Measurements from ENCODE around the gene ENPP4.
"Not testable (repeated sequence)": the region's sequence is repeated elsewhere in the genome, so short reads cannot be mapped to it uniquely, and the experiment has no call there.

The ENPP4 gene

GRCh38 chr6:46134216-46134615, 4.4 kb downstream of the ENPP4 start:
- DNase-seq: no peak

DNA sequence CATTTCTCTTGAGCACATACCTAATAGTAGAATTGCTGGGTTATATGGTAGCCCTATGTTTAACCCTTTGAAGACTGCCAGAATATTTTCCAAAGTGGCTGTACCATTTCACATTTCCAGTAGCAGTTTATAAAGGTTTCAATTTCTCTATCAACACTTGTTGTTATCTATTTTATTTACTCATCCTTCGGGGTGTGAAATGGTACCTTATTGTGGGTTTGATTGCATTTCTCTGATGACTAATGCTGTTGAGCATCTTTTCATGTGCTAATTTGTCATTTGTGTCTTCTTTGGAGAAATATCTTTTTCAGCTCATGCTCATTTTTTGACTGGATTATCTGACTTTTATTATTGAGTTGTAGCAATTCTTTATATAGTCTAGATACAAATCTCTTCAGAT, 5.4 kb downstream of the ENPP4 start:
- DNase-seq: no peak

DNA sequence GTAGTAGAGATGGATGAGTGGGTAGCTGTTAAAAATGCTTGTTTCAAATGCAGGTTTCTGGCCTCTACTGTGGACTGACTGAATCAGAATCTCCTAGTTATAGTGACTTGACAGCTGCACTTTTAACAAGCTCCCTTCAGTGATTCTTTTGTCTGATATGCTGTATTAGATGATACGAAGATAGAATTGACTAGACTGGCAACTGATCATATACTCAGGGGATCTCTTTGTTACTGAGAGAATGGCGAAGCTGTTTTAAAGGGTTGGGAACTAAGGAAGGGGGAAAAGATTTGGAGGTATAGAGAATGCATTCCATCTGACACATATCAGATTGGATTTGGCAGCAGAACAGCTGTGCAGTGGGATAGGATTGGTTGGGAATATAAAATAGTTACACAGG, 7.0 kb downstream of the ENPP4 start:
- no peak for DNase-seq

DNA sequence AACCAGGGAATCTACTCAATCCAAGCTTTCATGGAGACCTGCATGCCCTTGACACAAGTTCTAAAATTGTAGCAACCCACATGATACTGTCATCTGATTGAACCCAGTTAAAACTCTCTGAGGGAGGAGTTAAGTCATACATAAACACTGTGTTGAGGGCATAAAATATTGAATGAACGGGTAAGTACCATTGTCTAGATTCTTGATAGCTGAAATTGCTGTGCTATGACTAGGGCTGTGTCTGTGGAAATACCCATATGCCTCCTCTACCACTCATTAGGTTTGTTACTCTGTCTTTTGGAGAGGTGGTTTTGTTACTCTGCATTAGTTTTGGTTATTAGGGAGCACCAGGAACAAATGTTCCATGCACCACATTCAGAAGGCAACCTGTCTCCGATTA, 7.6 kb downstream of the ENPP4 start:
- no peak for DNase-seq

DNA sequence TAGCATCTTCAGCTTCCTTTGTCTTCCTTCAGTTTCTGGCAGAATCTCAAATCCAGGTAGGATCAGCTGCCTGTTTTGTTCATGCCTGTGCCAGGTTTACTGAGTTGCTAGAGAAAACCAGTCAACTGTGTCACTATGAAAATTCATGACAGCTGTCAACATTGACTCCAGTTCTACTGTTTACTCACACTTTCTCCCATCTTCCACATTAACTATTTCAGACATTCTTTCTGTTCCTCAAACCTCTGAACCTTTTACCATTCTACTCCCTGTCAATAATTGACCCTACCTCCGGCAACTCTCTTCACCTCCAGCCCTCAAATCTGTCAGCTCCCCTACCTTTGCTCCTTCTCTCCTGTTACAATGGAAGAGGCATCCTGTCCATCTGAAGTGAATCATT, 8.5 kb downstream of the ENPP4 start:
- DNase-seq: no peak

DNA sequence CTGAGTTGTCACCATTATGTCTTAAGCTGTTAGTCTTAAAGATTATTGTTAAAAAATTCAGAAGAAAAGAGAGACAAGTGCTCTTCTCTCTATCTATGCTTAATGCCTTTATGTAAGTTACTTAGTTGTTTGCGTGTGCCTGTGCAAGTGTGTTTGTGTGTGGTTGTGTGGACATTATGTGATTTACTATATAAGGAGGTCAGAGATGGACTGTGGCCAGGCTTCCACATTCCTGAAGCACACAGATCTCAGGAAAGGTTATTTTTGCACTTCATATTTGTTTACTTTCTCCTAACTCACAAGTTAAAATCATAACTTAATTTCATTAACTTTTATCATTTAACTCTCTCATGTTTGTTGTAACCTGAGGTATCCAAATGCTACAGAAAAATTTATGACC, 14.5 kb downstream of the ENPP4 start:
- DNase-seq: no peak

DNA sequence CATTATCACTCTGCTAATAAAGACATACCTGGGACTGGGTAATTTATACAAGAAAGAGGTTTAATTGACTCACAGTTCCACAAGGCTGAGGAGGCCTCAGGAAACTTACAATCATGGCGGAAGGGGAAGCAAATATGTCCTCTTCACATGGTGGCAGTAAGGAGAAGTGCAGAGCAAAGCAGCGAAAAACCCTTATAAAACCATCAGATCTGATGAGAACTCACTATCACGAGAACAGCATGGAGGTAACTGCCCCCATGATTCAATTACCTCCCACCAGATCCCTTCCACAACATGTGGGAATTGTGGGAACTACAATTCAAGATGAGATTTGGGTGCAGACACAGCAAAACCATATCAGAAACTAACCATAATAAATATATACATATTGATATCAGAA, 19.3 kb downstream of the ENPP4 start:
- not testable (repeated sequence) for DNase-seq

GRCh38 chr6:46156701-46157100, 26.9 kb downstream of the ENPP4 start:
- no peak for DNase-seq

DNA sequence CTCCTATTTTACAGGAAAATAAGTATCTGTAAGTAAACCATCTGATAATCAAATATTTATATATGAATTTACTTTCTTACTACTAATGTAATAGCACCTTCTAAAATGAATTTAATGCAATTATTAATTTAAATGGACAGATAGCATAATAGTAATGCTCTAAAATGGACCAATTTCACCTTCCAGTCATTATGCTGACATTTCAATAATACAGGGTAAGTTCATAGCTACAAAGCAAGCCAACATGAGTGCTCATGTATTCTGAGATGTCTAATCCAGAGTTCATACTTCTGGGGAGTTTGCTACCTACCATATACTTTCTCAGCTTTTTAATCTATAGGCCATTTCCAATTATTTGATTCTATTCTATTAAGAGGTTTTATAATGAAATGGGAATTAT, 29.4 kb downstream of the ENPP4 start:
- DNase-seq: no peak

DNA sequence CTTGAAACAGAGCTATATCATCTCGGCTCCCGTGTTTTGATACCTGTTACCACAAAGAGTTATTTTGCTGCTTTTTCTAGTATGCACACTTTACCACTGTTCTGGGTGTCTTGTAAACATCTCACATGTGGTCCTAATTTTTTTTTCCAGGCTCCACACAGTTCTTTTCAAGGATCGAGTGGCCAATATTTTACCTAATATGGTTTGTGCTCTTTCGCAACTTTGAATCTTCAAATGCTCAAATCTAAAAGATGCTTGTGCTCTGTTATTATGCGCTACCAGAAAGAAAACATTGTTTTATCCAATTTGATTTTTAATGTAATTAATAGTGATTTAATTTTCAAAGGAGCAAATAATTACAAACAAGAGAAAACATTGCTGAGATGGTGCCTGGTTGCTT, 30.3 kb downstream of the ENPP4 start:
- no peak for DNase-seq

GRCh38 chr6:46170357-46171289, 40.8 kb downstream of the ENPP4 start, which contains the start of gene ENPP5:
ENPP5 (minus strand) TSS chr6:46170980; CDS start chr6:46168262, 2,718 bp downstream.
- DNase-seq: peak; percentile 92

DNA sequence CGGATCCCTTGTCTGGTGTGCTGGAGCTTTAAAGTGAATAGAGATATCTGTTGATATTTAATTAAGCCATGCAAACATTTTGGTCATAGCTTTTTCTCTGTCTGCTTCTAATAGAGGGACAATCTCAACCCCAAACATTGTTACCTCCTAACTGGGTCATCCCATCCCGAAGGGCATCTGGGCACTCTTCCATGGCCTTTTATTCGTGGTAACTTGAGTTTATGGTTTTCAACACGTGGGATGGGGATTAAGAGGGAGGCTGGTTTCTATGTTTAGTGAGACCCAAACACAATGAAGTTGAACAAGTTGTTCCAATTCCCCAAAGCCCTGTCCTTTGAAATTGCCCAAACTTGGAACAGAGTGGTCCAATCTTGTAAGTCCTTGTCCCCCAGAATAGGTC, 42.4 kb downstream of the ENPP4 start:
- no peak for DNase-seq

- no peak for DNase-seq
Measured at GRCh38 chr6:46174904-46175303, 45.1 kb downstream of the ENPP4 start.

DNA sequence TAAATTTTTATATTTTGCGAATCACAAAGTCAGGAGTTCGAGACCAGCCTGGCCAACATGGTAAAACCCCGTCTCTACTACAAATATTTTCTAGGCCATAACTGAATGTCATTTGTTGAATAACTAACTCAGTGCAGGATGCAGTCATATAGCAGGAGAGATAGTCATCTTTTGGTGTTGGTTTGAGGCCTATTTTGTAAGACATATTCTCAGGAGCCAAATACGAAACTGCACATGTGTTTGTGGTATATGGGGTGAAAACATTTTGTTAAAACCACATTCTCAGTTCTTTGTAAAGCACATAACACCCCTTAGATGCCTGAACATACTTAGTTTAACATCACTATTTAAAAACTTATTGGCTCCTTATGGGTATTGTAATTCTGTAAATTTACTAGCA, 45.7 kb downstream of the ENPP4 start:
- DNase-seq: no peak

DNA sequence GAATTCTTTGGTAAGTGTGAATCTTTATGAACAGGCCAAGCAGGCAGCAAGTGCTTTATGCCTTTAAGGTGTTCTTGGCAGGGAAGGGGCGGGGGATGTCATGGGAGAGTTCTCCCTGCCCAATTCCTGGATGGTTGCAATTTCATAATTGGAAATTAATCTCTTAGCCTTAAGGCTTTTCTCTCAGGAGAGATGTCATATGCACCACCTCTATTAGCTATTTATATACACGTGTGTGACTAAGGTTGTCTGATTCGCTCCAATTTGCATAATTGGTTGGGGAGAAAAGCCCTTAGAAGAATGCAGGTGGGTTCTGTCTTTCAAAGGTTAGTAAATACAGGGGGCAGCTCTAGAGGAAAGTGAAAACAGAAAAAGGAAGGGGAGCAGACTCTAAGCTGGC, 46.2 kb downstream of the ENPP4 start:
- DNase-seq: no peak

GRCh38 chr6:46184114-46184513, 54.3 kb downstream of the ENPP4 start:
- no peak for DNase-seq

DNA sequence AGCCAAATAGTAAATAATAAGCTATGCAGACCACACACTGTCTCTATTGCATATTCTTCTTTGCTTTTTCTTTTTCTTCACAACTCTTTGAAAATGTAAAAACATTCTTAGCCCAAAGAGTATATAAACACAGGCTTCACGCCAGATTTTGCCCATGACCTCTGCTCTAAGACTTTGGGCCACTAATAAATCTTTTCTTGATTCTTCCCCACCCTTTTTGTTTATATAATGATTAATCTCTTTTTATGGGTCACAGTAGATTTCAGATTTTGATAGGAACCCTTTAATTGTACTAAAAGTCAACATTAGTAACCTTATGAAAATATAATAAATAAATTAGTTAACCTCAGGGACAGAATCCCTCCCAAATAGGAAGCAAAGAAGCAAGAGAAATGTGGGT, 56.8 kb downstream of the ENPP4 start:
- DNase-seq: no peak

DNA sequence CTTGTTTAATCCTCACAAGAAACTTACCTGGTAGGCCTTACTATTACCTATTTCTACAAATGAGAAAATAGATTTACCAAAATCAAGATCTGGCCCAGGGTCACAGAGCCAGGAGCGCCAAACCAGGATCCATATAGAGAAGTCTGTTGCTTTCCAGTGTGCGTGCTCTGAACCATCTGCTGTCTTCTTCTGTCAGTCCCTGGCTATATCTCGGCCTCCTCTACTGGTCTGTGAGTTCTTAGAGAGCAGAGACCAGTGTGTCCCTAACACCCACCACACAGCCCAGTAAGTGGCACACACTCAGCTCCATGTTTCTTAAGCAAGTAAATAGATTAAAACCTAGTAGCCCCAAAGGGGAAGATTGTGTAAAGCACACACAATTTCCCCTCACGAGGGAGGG, 59.9 kb downstream of the ENPP4 start:
- DNase-seq: no peak

DNA sequence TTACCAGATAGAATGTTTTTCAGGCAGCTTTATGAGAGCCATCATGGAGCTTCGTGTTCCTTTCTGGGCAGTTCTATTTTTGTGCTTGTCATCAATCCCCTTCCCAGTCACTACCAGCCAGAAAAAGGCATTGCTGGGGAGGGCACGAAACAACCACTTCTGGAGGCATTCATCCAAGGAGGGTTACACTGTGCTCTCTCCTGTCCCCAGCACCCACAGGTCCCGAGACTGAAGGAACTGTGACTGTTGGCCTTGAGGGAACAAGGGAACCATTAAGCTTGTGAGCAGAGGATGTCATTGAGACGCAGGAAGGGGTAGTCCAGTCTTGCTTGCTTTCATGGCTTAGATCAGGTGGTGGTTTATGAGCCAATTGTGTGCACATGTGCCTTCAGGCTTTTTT, 61.1 kb downstream of the ENPP4 start:
- DNase-seq: no peak

DNA sequence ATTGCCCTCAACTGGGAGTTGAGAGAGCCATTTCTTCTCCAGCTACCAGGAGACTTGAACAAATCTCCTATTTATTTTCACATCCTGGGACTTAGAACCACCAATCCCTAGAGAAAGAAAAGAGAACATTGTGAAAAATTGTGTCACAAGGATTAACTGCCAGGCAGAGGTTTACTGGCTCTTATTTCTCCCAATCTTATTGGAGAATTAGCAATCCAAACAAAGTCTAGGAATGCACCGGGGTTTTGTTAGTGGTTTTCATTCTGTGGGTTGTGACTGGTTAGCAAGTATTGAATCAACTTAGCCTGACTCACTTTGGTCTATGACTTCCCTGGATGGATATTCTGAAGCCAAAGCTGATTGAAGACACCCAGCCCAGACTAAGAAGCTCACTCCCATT, 62.2 kb downstream of the ENPP4 start:
- DNase-seq: no peak
